ENCODE results near the gene FN1.

FN1 gene

GRCh38 chr2:215358891-215359575 is 76.8 kb downstream of the FN1 start:
- no peak for TF ChIP-seq CTCF (conservative IDR thresholded peaks at IDR 0.05; ENCODE audit: low read depth, low read length)
- no peak for DNase-seq (ENCODE audit: low read depth)
- H3K4me3 ChIP-seq (ENCODE audit: low read length) = no peak overlapping the region

- TF ChIP-seq CTCF (conservative IDR thresholded peaks at IDR 0.05; ENCODE audit: low read depth, low read length) = no peak
- no peak for DNase-seq (ENCODE audit: low read depth)
- H3K4me3 ChIP-seq (ENCODE audit: low read length) = no peak overlapping the region
Measured at GRCh38 chr2:215358312-215358845, 77.5 kb downstream of the FN1 start.

GRCh38 chr2:215357660-215358059 is 78.2 kb downstream of the FN1 start:
- TF ChIP-seq CTCF (conservative IDR thresholded peaks at IDR 0.05; ENCODE audit: low read depth, low read length) = no peak
- no peak overlapping the region for H3K4me3 ChIP-seq (ENCODE audit: low read length)
- DNase-seq (ENCODE audit: low read depth) = no peak

GRCh38 chr2:215356948-215357461 is 78.9 kb downstream of the FN1 start:
- no peak for TF ChIP-seq CTCF (conservative IDR thresholded peaks at IDR 0.05; ENCODE audit: low read depth, low read length)
- DNase-seq (ENCODE audit: low read depth) = no peak
- no peak overlapping the region for H3K4me3 ChIP-seq (ENCODE audit: low read length)

GRCh38 chr2:215356334-215356947 is 79.4 kb downstream of the FN1 start:
- DNase-seq (ENCODE audit: low read depth) = no peak
- no peak overlapping the region for H3K4me3 ChIP-seq (ENCODE audit: low read length)
- TF ChIP-seq CTCF (conservative IDR thresholded peaks at IDR 0.05; ENCODE audit: low read depth, low read length) = no peak

- no peak for DNase-seq (ENCODE audit: low read depth)
- no peak overlapping the region for H3K4me3 ChIP-seq (ENCODE audit: low read length)
- TF ChIP-seq CTCF (conservative IDR thresholded peaks at IDR 0.05; ENCODE audit: low read depth, low read length) = no peak
Measured at GRCh38 chr2:215355801-215356200, 80.1 kb downstream of the FN1 start.
